Measurements from ENCODE around the gene C11orf16. TPM values are rescaled to one million over a fixed set of nuclear protein-coding genes. Genes with fewer than 3 reads are reported as not detected.
"Not testable (repeated sequence)": the region's sequence is repeated elsewhere in the genome, so short reads cannot be mapped to it uniquely, and the experiment has no call there.

The C11orf16 gene
- polyA plus RNA-seq, 12 donors = 0.22 TPM; not detected in 11

DNA sequence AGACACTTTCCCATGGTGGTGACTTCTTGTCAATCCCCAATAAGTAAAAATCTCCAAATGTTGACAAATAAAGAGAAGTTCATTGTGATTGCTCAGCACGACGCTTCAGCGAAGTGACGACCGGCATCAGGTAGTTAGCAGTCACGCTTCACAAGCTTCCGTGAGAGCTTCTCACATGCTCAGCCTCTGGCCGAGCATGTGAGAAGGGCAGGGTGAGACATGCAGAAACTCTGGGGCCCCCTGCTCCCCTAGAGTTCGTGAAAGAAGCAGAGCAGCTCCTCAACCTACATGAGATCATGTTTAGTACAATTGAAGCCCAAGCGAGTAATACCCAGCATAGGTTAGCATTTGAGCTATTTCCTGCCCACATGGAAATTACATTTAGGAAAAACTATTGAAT, 4.4 kb upstream of the C11orf16 start:
- DNase-seq = no peak

DNA sequence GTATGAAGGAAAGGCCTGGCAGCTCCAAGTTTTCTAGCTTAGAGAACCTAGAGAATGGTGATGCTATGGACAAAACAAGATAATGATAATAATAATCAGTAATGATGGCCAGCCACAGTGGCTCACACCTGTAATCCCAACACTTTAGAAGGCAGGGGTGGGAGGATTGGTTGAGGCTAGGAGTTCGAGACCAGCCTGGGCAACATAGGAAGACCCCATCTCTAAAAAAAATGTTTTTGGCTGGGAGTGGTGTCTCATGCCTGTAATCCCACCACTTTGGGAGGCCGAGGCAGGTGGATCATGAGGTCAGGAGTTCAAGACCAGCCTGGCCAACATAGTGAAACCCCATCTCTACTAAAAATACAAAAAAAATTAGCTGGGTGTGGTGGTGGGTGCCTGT, 3.0 kb upstream of the C11orf16 start:
- not testable (repeated sequence) for DNase-seq

DNA sequence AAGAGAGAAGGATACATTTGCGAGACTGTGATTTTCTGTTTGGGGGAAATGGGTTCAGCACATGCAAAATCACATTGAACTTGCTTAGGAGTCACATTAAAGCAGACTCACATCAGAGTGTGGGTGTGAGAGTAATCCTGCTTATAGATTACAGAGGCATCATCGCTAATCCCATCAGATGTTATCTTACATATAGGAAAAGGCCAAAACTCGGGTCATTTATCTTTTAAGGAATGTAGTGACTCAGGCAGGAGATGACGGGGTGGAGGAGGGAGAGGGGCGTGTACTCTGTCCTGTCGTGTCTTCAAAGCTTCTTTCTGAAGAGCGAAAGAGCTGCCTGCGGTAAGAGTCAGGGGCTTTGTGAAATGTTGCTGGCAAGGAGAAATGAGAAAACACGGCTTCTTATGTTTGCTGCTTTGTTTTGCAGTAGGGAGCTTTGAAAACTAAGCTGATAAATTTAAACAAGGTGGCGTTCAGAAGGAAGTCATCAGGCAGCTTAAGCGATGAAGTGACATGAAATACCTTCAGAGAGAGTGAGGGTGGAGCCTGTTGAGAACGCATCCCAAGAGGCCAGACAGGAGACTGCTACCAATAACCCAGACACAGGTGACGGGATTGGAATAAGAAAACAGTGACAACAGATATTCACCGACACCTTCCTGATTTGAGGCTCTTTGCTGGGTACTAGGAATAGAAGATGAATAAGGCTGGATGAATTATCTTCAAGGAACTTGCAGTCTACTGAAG, 2.2 kb upstream of the C11orf16 start:
- DNase-seq = no peak

DNA sequence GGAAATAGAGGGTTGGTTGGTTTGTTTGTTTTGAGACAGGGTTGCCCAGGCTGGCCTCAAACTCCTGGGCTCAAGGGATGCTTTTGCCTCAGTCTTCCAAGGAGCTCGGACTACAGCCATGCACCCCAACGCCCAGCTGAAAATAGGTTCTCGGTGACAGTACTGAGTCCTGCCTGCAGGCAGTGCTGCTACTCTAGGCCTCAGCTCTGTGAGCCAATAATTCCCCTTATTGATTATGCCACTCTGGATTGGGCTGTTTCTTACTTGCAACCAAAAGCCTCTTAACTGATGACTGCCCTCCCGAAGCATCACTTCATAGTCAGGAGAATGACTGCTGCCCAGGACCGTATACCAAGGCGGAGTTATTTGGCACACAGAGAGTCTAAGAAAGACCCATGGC, 1.2 kb upstream of the C11orf16 start:
- no peak for DNase-seq

DNA sequence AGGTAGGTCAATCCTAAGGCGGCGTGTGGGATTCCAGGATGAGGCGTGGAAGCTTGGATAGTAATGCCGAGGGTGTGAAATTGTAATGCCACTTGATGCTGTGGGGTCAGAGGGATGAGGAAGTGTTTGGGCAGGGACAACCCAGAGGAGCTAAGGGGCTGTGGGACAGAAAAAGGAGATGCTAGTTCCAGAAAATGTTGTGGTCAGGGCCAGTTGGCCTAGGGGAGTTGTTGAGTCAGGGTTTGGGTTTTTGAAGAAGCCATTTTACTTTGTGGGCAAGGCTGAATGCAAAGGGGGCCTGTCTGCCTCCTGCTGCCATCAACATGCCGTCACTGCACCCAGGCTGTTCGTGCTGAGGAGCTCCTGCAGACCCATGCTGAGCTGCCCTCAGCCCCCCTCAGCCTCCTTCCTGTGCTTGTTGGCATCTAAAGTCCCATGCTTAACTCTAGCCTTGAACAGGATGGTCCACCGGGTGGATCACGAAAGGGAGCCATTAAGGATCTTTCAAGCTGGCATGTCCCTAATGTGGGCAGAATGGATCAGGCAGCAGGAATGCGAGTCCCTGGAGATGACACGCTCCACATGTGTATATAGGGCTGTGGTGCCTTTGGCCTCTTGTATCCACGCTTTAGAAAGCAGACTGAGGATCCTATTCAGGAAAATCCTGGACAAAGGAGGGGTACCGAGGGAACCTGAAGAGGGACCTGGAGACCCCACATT, 2.1 kb downstream of the C11orf16 start:
- no peak for DNase-seq

DNA sequence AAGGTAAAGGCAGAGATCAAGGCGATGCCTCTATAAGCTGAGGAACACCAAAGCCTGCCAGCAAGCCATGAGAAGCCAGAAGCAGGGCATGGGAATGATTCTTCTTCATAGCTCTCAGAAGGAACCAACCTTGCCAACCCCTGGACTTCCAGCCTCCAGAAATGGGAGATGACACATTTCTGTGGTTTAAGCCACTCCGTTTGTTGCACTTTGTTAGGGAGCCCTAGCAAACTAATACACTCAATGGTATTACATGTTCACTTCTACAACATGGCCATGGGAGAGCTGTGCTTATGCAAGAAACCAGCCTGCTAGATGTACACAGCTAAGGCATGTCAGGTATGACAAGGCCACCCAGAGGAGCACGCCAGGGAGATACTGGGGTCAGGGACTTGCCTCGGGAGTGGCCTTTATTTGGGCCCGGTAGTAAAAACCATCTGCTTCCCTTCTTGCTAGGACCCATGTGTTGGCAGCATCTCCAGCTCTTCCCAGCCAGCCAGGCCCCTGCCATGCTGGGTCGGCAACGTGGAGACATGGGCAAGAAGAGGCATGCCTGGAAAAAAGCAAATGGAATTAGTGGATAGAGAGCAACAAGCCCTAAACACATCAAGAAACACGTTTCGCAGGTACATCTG, 3.6 kb downstream of the C11orf16 start:
- no peak for DNase-seq

DNA sequence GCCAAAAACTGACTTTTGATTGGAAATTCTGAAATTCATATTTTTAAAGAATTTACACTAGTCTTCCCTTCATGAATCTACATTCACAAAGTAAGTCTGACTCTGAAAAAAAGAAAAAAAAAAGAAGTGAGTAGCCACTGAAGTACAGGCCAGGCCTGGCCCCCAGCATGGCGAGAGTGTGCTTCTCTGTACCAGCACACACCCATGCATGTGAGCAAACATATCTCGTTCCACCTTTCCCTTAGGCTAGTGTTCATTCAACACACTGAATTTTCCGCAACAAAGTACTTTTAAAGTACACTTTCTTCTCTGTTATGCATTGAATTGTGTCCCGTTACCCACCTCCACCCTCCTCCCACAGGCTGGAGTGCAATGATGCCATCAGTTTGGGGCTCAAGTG, 4.5 kb downstream of the C11orf16 start:
- no peak for DNase-seq

DNA sequence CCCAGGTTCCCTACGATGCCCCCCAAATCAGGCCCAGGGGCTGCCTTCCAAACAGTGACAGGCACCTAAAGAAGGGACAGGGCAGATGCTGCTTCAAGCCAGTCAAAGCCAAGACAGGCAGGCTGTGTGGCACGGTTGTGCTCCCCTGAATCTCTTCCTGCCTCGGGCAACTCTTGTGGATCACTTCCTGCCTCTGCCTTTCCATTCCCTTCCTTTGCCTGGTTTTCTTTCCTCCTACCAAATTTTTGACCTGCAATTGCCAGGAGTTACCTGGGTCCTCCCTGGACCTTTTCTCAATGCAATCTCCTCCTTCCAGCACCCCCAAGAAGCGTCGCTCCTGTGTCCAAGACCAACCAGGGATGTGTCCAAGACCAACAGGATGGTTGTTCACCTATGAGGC, 5.5 kb downstream of the C11orf16 start:
- DNase-seq = no peak

DNA sequence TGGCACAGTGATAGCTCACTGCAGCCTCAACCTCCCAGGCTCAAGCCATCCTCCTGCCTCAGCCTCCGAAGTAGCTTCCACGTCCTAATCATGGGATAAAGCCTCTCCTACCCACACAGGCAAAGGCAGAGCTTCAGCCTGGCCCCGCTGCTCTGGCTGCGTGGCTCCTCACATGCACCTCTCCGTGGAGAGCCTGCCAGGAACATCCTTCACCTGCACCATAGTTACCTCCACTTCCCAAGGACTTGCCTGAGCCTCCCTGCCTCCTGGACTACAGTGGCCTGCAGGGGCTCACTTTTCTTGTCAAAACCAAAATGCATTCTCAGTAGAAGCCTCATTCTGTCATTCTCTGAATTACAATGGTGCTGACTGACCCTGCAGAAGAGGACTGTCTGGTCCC, 6.5 kb downstream of the C11orf16 start:
- DNase-seq = no peak

DNA sequence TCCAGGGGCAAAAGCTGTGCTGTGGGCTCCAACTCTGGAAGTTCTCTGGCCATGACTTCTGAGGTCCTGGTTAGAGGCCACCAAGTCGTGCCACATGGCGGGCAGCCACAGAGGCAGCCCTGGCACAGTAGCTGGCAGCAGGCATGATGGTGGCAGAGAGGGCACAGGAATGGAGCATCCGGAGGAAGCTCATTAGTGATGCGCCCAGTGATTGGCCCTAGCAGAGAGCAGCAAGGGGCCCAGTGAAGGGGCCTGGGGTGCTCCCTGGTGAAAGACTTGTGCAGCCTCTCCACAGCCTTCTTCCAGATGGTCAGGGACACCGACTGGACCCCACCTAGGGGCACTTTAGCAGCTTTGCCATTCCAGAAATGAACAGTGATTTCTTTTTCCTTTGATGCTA, 7.0 kb downstream of the C11orf16 start:
- no peak for DNase-seq

DNA sequence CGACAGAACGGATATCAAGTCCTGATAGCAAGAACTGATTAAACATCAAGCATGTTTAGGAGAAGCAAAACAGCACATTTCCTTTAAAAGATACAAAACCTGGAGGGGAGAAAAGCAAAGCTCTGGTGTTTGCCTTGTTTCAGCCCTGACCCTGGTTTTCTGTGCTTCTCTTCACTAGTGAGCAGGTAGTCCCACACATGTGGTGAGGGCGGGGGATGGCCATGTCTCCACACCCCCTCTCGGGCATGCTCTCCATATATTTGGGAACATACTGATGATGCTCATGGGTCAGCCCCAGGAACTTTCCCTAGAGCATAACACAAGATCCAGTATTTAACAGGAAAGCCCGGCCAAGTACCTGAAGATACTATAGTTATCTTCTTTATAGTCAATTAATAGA, 10.1 kb downstream of the C11orf16 start:
- DNase-seq = no peak

DNA sequence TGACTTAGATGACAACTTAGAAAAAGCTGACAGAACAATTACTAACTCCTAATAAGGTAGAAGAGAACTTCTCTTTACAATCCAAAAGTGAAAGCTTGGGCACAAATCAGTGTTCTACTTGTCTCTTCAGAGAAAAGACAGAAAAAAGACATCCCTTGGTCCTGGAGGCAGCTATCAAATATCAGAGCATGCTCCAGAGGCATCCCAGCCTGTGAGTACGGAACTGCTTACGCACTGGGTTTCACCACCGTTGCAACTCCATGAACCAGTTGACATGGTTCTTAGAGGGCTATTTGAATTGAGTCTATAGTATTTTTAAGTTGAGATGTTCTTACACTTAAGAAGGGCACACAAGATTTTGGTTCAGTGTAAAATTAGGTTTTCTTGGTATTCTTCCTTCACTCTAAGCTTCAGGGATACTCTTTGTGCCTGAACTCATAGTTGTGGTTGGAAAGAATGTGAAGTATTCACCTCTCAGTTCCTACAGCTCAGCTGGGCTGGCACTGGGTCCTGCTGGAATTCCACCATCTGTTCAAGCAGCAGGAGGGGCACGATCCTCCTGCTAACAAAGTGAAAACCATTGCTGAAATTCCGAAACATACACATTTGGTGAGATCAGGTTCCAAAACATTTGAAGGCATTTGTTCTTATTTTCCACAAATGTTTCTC, 15.5 kb downstream of the C11orf16 start:
- DNase-seq = peak; percentile 74

DNA sequence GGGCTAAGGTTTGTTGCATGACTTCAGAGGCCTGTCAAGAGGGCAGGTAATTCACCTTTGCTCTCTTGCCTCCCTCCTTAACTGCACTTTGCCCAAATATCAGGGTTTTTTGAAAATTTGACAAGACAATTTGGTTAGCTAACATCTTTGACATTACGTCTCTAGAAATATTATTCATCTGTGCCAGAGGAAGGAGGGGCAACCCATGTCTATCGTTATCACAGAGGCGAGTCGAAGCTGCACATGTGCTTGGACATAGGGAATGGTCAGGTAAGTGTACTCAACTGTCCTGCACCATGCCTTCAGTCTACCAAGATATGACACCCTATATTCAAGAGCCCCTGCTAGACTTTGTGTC, 18.1 kb downstream of the C11orf16 start:
- no peak for DNase-seq

DNA sequence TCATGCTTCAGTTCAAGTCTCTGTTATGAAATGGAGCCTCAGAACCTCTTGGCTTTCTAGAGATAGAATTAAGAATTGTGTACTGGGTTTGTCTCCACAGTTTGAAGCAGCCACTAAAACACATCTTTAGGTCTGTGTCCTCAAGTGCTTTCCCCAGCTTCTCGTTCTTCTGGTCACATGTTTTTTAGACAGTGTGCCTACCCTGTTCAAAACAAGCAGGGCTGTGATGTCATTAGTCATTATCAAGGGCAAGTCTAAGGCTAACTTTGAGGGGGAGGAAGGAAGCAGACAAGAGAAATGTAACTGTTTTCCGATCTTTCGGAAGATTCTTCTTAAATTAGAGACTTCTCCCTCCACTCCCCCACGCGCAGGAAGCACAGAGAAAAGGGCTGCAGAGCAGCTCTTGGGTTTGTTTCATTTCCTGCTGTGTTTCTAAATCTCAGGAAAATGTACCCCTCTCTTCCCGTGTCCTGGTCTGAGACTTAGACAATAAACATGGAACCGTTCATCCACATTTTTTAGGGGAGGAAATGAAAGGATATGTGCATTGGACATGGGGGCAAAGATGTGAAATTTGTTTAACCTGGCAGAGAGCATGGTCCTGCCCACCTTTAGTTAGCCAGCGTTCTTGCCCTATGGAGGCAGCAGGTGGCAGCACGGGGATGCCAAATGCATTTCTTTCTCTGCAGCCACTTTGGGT, 18.6 kb downstream of the C11orf16 start:
- DNase-seq = no peak

DNA sequence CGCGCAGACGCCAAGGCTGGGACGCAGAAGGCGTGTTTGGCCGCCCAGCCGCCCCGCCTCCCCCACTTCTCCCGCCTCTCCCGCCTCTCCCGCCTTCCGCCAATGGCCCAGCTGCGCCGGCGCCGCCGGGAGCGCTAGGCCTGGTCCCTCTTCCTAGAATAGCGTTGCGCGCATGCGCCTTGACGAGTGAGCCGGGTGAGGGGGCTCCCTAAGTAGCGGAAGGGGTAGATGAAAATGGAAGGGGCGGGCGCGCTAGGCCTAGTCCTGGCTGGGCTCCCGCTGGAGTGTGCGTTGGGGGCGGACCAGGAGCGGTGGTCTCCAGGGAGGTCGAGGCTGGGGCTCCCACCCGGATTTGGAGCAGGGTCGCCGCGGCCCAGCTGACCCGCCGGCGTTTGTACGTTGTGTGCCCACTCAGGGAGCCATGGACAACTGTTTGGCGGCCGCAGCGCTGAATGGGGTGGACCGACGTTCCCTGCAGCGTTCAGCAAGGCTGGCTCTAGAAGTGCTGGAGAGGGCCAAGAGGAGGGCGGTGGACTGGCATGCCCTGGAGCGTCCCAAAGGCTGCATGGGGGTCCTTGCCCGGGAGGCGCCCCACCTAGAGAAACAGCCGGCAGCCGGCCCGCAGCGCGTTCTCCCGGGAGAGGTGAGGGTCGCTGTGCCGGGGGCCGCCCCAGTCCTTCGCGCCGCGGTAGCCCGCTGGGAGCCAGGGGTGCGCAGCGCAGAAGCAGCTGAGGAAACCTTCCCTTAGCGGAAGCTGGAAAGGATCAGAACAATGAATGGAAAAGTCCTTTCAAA, 21.5 kb downstream of the C11orf16 start, which contains the start of gene AKIP1:
AKIP1 (plus strand) TSS at position 161 of the 795 bp plus-strand sequence; CDS start at position 422, 261 bp downstream.
- DNase-seq = peak; percentile 98

DNA sequence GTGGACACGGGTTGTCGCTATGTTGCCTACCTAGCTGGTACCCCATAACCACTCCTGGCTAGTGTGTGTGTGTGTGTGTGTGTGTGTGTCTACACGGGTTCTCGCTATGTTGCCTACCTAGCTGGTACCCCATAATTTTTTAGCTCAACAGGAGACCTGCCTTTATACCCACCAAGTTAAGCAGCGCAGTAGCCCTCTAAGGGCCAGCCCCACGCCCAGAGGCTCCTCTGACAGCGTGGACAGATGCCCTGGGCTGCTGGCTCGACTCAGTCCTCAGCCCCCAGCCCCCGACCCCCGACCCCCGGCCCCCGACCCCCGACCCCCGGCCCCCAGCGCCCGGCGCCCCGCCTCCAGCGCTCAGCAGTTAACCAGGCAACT, 22.1 kb downstream of the C11orf16 start:
- DNase-seq = no peak

DNA sequence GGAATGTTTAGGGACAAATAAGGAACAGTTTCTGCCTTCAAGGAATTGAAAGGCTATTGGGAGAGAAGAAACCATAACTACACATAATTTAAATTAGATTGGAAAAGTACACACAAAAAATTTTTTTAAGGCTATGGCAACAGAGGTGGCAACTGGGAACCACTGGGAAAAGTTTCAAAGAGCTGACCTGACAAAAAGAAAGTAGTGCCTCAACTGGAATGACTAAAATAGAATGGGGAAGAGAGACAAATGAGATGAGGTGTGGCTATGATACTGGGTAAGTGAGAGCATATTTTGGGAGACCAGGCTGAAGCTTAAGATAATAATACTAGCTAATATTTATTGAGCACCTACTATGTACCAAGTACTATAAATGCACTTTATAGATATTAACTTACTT, 24.6 kb downstream of the C11orf16 start:
- DNase-seq = no peak

DNA sequence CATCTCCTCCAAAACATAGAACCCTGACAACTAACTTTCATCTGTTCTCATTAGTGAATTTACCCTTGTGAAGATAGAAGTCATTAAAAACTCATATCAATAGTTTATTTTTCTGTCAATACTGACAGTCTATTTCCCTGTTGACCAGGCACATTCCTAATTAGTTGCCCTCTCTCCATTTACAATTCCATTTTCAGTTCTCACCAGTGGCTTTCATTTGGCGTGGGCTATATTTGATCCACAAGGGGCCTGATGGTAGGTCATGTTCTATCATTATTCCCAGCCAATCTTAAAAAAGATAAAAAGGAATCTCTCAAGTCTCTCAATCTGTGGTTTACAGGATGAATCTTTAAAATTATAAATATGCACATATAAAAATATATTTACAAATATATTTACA, 25.6 kb downstream of the C11orf16 start:
- no peak for DNase-seq

DNA sequence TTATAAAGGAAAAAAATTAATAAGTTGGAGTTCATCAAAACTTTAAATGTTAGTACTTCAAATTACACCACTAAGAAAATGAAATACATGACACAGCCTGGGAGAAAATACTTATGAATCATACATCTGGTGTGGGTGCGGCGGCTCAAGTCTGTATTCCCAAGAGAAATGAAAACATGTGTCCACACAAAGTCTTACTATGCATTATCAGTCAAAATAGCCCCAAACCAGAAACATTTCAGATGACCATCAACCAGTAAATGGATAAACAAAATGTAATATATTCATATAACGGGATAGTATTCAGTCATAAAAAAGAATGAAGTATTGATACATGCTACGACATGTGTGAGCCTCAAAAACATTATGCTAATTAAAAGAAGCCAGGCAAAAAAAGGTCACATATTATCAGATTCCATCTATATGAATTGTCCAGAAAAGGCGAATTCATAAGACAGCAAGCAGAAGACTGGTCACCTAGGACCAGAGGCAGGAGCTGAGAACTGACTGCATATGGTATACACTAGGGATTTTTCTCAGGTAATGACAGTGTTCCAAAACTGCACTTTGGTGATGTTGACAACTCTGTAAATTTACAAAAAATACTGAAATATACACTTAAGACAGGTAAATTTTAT, 27.1 kb downstream of the C11orf16 start:
- DNase-seq = no peak

DNA sequence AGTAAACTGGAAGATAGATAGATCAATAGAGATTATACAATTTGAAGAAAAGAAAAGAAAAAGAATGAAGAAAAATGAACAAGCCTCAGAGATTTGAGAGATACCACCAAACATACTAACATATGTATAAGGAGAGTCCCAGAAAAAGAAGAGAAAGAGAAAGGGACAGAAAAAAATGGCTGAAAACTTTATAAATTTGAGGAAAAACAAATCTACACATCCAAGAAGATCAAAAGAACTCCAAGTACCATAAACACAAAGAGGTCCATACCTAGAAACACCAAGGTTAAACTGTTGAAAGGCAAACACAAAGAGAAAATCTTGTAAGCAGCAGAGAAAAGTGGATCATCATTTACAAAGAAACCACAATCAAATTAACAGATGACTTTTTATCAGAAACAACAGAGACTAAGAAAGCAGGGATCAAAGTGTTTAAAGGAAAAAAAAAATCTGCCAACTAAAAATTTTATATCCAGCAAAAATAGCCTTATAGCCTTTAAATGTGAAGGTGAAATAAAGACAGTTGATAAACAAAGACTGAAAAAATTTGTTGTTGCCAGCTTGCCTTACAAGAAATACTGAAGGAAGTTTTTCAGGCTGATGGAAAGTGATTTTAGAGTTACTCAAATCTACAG, 33.5 kb downstream of the C11orf16 start:
- DNase-seq = no peak
